ENCODE results near the gene PYY. TPM values are rescaled to one million over a fixed set of nuclear protein-coding genes. Genes with fewer than 3 reads are reported as not detected.

The PYY gene
- total RNA-seq, 1 experiment from 2014 or later, result not detected

GRCh38 chr17:43945074-43945829 lies 8.5 kb downstream of the PYY start:
- no peak for DNase-seq (ENCODE audit: low read depth, low spot score)
- no peak for ATAC-seq
- BruUV-seq (replicated peaks), result no TSS peak
- ChIA-PET POLR2A (no interaction called here), CTCF (no interaction called here)
- Histone ChIP-seq H3K27ac (ENCODE audit: low read length) (no peak overlapping the region), H3K36me3 (ENCODE audit: control insufficient read depth, insufficient read depth, low read length) (no peaks in the 10 kb centered on the region), H3K27me3 (ENCODE audit: control insufficient read depth, insufficient read depth, low read length) (no peaks in the 10 kb centered on the region), H3K9me3 (ENCODE audit: control insufficient read depth, insufficient read depth, low read depth, low read length) (no peaks in the 10 kb centered on the region), H3K4me1 (ENCODE audit: control insufficient read depth, insufficient read depth, low read length) (no peaks in the 10 kb centered on the region), H3K4me3 (ENCODE audit: low read depth in 2 of 2, low read length in 2 of 2) (no peak overlapping the region)
- in situ Hi-C loops (cut with HindIII; ENCODE audit: low pct_unique_long_range_greater_than_20kb, low sequenced_read_pairs) (no loop called here), intact Hi-C loops (cut with micrococcal nuclease; ENCODE audit: unreplicated experiment) (no loop called here)
- TF ChIP-seq SIN3A (IDR thresholded peaks at IDR 0.05; ENCODE audit: borderline replicate concordance, insufficient read depth, low read depth, low read length) (no peak), POLR2AphosphoS5 (IDR thresholded peaks at IDR 0.05; ENCODE audit: low read depth, low read length) (no peak), CTCF (IDR thresholded peaks at IDR 0.05) (no peak), TCF7L2 (IDR thresholded peaks at IDR 0.05; ENCODE audit: low read depth, low read length) (no peak), REST (IDR thresholded peaks at IDR 0.05; ENCODE audit: insufficient read depth in 1 of 2, low read depth in 2 of 2, low read length in 1 of 2) (no peak)

- no peaks in the 10 kb centered on the region for H3K27me3 ChIP-seq (ENCODE audit: control insufficient read depth, insufficient read depth, low read length)
- H3K36me3 ChIP-seq (ENCODE audit: control insufficient read depth, insufficient read depth, low read length), result no peaks in the 10 kb centered on the region
- in situ Hi-C loops (cut with HindIII; ENCODE audit: low pct_unique_long_range_greater_than_20kb, low sequenced_read_pairs) (no loop called here), intact Hi-C loops (cut with micrococcal nuclease; ENCODE audit: unreplicated experiment) (loop anchor here (2.0 kb wide), 1 partner anchor 53 kb away; no protein-coding TSS in a partner anchor)
- DNase-seq (ENCODE audit: low read depth, low spot score) (no peak), ATAC-seq (no peak)
- TF ChIP-seq REST (IDR thresholded peaks at IDR 0.05; ENCODE audit: insufficient read depth in 1 of 2, low read depth in 2 of 2, low read length in 1 of 2) (no peak), CTCF (IDR thresholded peaks at IDR 0.05) (no peak), TCF7L2 (IDR thresholded peaks at IDR 0.05; ENCODE audit: low read depth, low read length) (no peak), POLR2AphosphoS5 (IDR thresholded peaks at IDR 0.05; ENCODE audit: low read depth, low read length) (no peak), SIN3A (IDR thresholded peaks at IDR 0.05; ENCODE audit: borderline replicate concordance, insufficient read depth, low read depth, low read length) (no peak)
- ChIA-PET CTCF (no interaction called here), POLR2A (no interaction called here)
- H3K27ac ChIP-seq (ENCODE audit: low read length), result no peak within 1 kb of the TSS
- BruUV-seq (replicated peaks), result no TSS peak
- H3K4me3 ChIP-seq (ENCODE audit: low read depth in 2 of 2, low read length in 2 of 2), result no peak within 1 kb of the TSS
- no peaks in the 10 kb centered on the region for H3K9me3 ChIP-seq (ENCODE audit: control insufficient read depth, insufficient read depth, low read depth, low read length)
- no peaks in the 10 kb centered on the region for H3K4me1 ChIP-seq (ENCODE audit: control insufficient read depth, insufficient read depth, low read length)
These were observed 11.6 kb downstream of the PYY start, which contains the start of gene PPY for GRCh38 chr17:43942051-43942685. TSS of gene PPY (minus strand) at chr17:43942476. CDS start at chr17:43941654, 822 bp downstream.
